Panc1 (cell line): ENCODE results near the gene ADAMTS10. TPM values are rescaled to one million over a fixed set of nuclear protein-coding genes. Genes with fewer than 3 reads are reported as not detected.

ENCODE experiments used
- ATAC-seq: fragments of 200-7000 bp; cut with Tn5 transposase; 2 replicates; pipeline ENCODE4 v1.9.1; 2020; ENCODE audit warnings: mild to moderate bottlenecking, moderate library complexity
- BruUV-seq: library from RNA; stranded (reverse); fragments of 400-500 nt; replicated peaks from 2 replicates; lab custom pipeline; 2021; lab: Mats Ljungman, UMichigan
- CTCF ChIA-PET: fragments of 300-600 bp; sonication (Branson Sonifier 250); formaldehyde crosslinking; loops from one replicate; lab custom pipeline; 2022; ENCODE audit warnings: antibody characterized with exemption; lab: Charles Lee
- POLR2A ChIA-PET: fragments of 300-600 bp; sonication (Branson Sonifier 250); formaldehyde crosslinking; loops from one replicate; lab custom pipeline; 2022; ENCODE audit warnings: antibody characterized with exemption; lab: Charles Lee
- DNase-seq: peaks from one replicate; pipeline ENCODE4 v3.0.0-alpha.2; 2010; ENCODE audit warnings: low read depth, low spot score
- H3K27ac ChIP-seq: 2 replicates; pipeline ENCODE4 v1.5.1; 2011; ENCODE audit warnings: mild to moderate bottlenecking, low read length, inconsistent platforms
- H3K27me3 ChIP-seq: fragments of 200-500 bp; sonication (Bioruptor generic); 2 replicates; pipeline ENCODE4 v1.6.0; 2014; ENCODE audit warnings: low read length, inconsistent platforms; ENCODE audit not compliant: control insufficient read depth, insufficient read depth
- H3K36me3 ChIP-seq: fragments of 200-500 bp; sonication (Bioruptor generic); 2 replicates; pipeline ENCODE4 v1.5.1; 2014; ENCODE audit warnings: inconsistent platforms, mild to moderate bottlenecking, low read length, moderate library complexity; ENCODE audit not compliant: control insufficient read depth, insufficient read depth
- H3K4me1 ChIP-seq: 2 replicates; pipeline ENCODE4 v1.5.1; 2011; ENCODE audit warnings: inconsistent platforms, mild to moderate bottlenecking, low read length, moderate library complexity; ENCODE audit not compliant: control insufficient read depth, insufficient read depth
- H3K4me3 ChIP-seq, 2 experiments: 2 replicates each; pipeline ENCODE4 v1.5.1; 2011 to 2012; ENCODE audit warnings: low read depth in 2 of 2, low read length in 2 of 2, mild to moderate bottlenecking in 2 of 2, inconsistent platforms in 1 of 2, moderate library complexity in 1 of 2
- H3K9me3 ChIP-seq: fragments of 200-500 bp; sonication (Bioruptor generic); 2 replicates; pipeline ENCODE4 v1.5.1; 2014; ENCODE audit warnings: low read depth, mild to moderate bottlenecking, inconsistent platforms, low read length, moderate library complexity; ENCODE audit not compliant: control insufficient read depth, insufficient read depth
- POLR2AphosphoS5 ChIP-seq: IDR thresholded peaks from 2 replicates; pipeline ENCODE4 v1.6.1; 2012; ENCODE audit warnings: mild to moderate bottlenecking, low read depth, low read length, moderate library complexity
- SIN3A ChIP-seq: IDR thresholded peaks from 2 replicates; pipeline ENCODE4 v1.6.1; 2012; ENCODE audit warnings: low read depth, mild to moderate bottlenecking, low read length, moderate library complexity, borderline replicate concordance; ENCODE audit not compliant: insufficient read depth
- TCF7L2 ChIP-seq: IDR thresholded peaks from 2 replicates; pipeline ENCODE4 v1.6.1; 2011; ENCODE audit warnings: mild to moderate bottlenecking, low read depth, low read length, inconsistent platforms
- in situ Hi-C: cut with HindIII; loops from 2 replicates; pipeline ENCODE4 v1.10.0; 2016; ENCODE audit warnings: low sequenced_read_pairs, low pct_unique_long_range_greater_than_20kb
- intact Hi-C: fragments of 100-400 bp; cut with micrococcal nuclease; formaldehyde crosslinking; loops from one replicate; pipeline ENCODE4 v1.10.0; 2022; ENCODE audit not compliant: unreplicated experiment
- total RNA-seq: library from RNA; stranded (reverse); gene quantifications from one replicate; pipeline ENCODE4 v1.2.1, GENCODE V29; 2021; ENCODE audit not compliant: unreplicated experiment
- TF ChIP-seq, protein P1 (sequence below): fragments of 450-650 bp; IDR thresholded peaks from 2 replicates; pipeline ENCODE4 v1.5.1; 2017; ENCODE audit warnings: mild to moderate bottlenecking
- TF ChIP-seq, protein P2 (sequence below), 2 experiments: IDR thresholded peaks; 2 replicates each; pipeline ENCODE4 v1.6.1; 2011 to 2012; ENCODE audit warnings: low read depth in 2 of 2, control low read depth in 1 of 2, low read length in 1 of 2, mild to moderate bottlenecking in 1 of 2, moderate library complexity in 1 of 2; ENCODE audit not compliant: insufficient read depth in 1 of 2

ADAMTS10 gene
- total RNA-seq, 1 experiment from 2014 or later, result 10.0 TPM

DNA sequence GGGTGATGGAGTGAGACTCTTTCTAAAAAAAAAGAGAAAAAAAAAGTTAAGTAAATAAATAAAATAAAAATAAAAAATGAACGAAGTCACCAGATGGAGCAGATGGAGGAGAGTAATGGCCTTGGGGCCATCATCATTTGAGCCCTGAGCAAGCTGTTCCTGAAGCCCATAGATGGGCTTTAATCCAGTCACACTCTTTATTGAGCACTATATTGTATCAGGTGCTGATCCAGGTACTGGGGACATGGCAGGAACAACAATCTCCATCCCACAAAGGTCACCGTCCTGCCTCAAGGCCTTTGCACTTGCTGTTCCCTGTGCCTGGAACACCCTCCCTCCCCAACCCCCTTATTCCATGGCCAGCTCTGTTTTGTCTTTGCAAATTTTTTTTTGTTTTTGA lies 3.9 kb upstream of the ADAMTS10 start:
- H3K4me1 ChIP-seq, result peaks cover 12% of the 10 kb centered on the region
- ATAC-seq, result no peak
- no peak overlapping the region for H3K4me3 ChIP-seq
- no peaks in the 10 kb centered on the region for H3K27me3 ChIP-seq
- no TSS peak for BruUV-seq
- POLR2A ChIA-PET, result no interaction called here
- intact Hi-C loops, result no loop called here
- H3K27ac ChIP-seq, result no peak overlapping the region
- H3K36me3 ChIP-seq, result no peaks in the 10 kb centered on the region
- CTCF ChIA-PET, result interaction anchor here (0.7 kb wide), 1 partner anchor 34 kb away, joined by 3 read pairs; no protein-coding TSS in a partner anchor
- in situ Hi-C loops, result no loop called here
- TF ChIP-seq POLR2AphosphoS5, result no peak
- TF ChIP-seq TCF7L2, result no peak
- TF ChIP-seq, protein P1, sequence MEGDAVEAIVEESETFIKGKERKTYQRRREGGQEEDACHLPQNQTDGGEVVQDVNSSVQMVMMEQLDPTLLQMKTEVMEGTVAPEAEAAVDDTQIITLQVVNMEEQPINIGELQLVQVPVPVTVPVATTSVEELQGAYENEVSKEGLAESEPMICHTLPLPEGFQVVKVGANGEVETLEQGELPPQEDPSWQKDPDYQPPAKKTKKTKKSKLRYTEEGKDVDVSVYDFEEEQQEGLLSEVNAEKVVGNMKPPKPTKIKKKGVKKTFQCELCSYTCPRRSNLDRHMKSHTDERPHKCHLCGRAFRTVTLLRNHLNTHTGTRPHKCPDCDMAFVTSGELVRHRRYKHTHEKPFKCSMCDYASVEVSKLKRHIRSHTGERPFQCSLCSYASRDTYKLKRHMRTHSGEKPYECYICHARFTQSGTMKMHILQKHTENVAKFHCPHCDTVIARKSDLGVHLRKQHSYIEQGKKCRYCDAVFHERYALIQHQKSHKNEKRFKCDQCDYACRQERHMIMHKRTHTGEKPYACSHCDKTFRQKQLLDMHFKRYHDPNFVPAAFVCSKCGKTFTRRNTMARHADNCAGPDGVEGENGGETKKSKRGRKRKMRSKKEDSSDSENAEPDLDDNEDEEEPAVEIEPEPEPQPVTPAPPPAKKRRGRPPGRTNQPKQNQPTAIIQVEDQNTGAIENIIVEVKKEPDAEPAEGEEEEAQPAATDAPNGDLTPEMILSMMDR, result no peak
- TF ChIP-seq SIN3A, result no peak
- TF ChIP-seq, protein P2, sequence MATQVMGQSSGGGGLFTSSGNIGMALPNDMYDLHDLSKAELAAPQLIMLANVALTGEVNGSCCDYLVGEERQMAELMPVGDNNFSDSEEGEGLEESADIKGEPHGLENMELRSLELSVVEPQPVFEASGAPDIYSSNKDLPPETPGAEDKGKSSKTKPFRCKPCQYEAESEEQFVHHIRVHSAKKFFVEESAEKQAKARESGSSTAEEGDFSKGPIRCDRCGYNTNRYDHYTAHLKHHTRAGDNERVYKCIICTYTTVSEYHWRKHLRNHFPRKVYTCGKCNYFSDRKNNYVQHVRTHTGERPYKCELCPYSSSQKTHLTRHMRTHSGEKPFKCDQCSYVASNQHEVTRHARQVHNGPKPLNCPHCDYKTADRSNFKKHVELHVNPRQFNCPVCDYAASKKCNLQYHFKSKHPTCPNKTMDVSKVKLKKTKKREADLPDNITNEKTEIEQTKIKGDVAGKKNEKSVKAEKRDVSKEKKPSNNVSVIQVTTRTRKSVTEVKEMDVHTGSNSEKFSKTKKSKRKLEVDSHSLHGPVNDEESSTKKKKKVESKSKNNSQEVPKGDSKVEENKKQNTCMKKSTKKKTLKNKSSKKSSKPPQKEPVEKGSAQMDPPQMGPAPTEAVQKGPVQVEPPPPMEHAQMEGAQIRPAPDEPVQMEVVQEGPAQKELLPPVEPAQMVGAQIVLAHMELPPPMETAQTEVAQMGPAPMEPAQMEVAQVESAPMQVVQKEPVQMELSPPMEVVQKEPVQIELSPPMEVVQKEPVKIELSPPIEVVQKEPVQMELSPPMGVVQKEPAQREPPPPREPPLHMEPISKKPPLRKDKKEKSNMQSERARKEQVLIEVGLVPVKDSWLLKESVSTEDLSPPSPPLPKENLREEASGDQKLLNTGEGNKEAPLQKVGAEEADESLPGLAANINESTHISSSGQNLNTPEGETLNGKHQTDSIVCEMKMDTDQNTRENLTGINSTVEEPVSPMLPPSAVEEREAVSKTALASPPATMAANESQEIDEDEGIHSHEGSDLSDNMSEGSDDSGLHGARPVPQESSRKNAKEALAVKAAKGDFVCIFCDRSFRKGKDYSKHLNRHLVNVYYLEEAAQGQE (IDR thresholded peaks at IDR 0.05; ENCODE audit: insufficient read depth in 1 of 2, low read depth in 2 of 2, low read length in 1 of 2), result no peak
- no peak for DNase-seq
- H3K9me3 ChIP-seq, result no peaks in the 10 kb centered on the region

DNA sequence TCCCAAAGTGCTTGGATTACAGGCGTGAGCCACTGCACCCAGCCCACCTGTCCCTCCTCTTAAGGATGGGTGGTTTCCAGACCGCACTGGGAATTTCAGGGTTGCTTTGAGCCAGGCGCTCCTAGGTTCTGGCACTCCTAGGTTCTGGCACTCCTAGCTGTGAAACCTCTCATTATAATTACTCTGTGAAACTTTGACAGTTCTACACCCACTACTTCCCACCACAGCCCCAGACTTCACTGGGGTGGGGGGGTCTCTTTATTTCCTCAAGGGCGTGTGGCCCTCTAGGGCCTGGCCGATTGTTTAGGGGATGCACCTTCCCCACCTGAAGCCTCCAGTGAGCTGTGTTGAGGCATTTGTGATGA lies 2.3 kb upstream of the ADAMTS10 start:
- TF ChIP-seq SIN3A (no peak), TCF7L2 (no peak), POLR2AphosphoS5 (no peak)
- TF ChIP-seq, protein P1, result no peak
- TF ChIP-seq, protein P2 (IDR thresholded peaks at IDR 0.05; ENCODE audit: insufficient read depth in 1 of 2, low read depth in 2 of 2, low read length in 1 of 2), result no peak
- no peaks in the 10 kb centered on the region for H3K9me3 ChIP-seq
- intact Hi-C loops, result no loop called here
- in situ Hi-C loops, result no loop called here
- DNase-seq, result no peak
- H3K27ac ChIP-seq, result no peak overlapping the region
- ChIA-PET CTCF (no interaction called here), POLR2A (no interaction called here)
- H3K4me1 ChIP-seq, result peaks cover 12% of the 10 kb centered on the region
- ATAC-seq, result no peak
- no peaks in the 10 kb centered on the region for H3K27me3 ChIP-seq
- H3K4me3 ChIP-seq, result no peak overlapping the region
- H3K36me3 ChIP-seq, result no peaks in the 10 kb centered on the region
- no TSS peak for BruUV-seq
